Epithelial cell of prostate (primary cell): ENCODE data around the gene PCNX2.
A peak's percentile ranks its signal among the peaks of the same experiment; 100 is the strongest.

Experiments used
- DNase-seq: peaks from one replicate; pipeline ENCODE4 v3.0.0-alpha.2; 2011; ENCODE audit warnings: low read depth, low spot score
- H3K27ac ChIP-seq: fragments of 450-650 bp; 2 replicates; pipeline ENCODE4 v1.5.1; 2017; ENCODE audit warnings: mild to moderate bottlenecking

PCNX2 gene

GRCh38 chr1:232951180-232951579 is 344.3 kb downstream of the PCNX2 start:
- peak overlapping the region; percentile 78 for H3K27ac ChIP-seq
- DNase-seq = no peak

GRCh38 chr1:232950197-232951176 is 345.0 kb downstream of the PCNX2 start, which contains the start of gene NTPCR:
Gene NTPCR, plus strand, starts transcription at chr1:232950611. Its CDS starts 100 bp downstream, at chr1:232950711.
- peak; percentile 33 for DNase-seq
- peak within 1 kb of the TSS; percentile 78 for H3K27ac ChIP-seq

GRCh38 chr1:232949636-232950196 is 345.8 kb downstream of the PCNX2 start:
- H3K27ac ChIP-seq = peak overlapping the region; percentile 78
- DNase-seq = no peak

DNA sequence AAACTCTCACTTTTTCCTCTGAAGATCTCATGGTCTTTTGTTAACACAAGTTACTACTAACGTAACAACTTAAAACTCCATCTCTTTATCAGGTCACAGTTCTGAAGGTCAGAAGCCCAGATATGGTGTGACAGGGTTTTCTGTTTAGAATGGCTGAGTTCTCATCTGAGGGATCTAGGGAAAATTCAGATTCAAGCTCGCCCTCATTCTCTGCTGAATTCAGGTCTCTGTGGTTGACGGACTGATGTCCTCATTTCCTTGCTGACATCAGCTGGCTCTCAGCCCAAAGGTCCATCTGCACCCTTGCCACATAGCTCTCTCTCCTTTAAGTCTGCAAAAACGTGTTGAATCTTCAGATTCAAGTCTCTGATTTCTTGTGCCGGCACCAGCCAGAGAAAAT is 351.2 kb downstream of the PCNX2 start:
- no peak overlapping the region for H3K27ac ChIP-seq
- DNase-seq = no peak

- no peak overlapping the region for H3K27ac ChIP-seq
- no peak for DNase-seq
Measured at GRCh38 chr1:232943679-232944252, 351.8 kb downstream of the PCNX2 start.

DNA sequence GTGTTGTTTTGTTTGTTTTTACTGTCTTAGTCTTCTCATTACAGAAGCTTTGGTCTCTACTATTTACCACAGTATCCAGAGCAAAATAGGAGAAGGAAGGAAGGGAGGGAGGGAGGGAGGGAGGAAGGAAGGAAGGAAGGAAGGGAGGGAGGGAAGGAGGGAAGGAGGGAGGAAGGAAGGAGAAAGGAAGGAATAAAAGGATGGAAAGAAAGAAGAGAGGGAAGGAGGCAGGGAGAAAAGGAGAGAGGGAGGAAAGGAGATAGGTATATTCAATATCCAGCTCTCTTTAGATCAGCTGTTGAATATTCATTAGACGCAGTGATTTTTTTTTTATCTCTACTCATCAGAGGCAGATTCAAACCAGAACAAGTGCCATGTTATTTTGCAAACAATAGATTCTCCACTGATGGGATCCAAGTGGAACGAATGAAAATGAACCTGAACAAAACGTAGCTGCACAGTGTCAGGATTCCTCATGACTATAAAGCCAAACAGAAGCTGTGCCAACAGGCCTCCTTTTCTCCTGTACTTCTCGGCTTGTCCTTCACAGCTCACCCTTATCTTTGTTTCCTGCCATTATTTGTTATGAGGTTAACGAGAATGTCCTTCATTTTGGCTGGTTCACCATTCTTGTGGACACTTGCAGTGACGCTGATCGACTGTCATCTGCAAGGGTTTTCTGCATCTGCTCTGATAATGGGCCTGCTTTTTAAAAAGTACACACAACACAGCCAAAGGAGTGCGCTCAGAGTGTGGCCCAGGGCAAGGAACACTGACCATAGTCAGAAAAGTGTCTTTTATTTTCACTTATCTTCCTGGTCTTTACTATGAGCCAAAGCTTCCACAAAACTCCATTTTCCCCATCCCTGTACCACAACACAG is 352.9 kb downstream of the PCNX2 start:
- no peak overlapping the region for H3K27ac ChIP-seq
- no peak for DNase-seq

DNA sequence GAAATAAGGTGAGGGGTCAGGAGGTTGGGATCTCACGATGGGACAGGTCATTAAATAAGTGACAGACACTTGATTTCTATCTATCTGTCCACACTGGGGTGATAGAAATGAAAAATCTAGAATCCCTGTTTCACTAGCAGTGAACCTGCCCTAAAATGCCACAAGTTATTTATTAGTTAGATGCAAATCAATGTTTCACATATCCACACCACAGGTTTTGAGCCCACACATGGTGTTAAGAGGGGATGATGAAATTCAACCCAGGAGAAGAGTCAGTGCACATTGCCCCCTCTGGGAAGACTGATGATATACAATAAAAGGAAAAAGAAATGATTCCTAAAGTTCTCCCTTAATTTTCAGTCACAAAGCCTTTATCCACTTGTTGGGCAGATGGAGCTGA is 355.3 kb downstream of the PCNX2 start:
- no peak overlapping the region for H3K27ac ChIP-seq
- DNase-seq = no peak

DNA sequence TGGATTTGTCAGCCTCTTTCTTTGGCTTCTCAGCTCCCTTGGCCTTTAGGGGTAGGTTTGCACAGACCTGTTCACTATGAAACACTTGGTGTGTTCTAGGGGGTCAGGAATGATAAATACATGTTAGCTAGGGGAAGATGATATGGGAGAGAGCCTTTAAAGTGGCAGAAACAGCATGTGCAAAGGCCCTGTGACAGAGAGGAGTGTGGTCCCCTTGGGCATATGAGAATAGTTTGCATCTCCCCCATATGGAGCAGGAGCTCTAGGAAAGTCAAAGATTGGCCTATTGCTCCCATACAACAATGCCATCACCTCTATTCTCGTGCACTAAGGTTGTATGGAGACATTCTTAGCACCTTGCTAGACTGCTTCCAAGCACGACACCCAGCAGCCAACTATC is 355.8 kb downstream of the PCNX2 start:
- no peak for DNase-seq
- H3K27ac ChIP-seq = no peak overlapping the region

DNA sequence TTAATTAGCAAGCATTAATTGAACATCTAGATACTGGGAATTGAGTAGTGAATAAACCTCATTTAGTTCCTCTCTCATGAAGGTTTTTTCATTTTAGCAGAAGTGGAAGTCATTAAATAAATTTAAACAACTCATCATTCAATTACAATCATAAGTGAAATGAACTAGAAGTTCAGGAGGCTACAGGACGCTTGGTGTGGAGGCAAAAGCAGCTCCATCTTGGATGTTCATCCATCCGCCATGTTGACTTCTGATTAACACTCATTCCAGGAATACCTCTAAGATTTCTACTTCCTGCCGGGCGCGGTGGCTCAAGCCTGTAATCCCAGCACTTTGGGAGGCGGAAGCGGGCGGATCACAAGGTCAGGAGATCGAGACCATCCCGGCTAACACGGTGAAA is 356.6 kb downstream of the PCNX2 start:
- no peak for DNase-seq
- H3K27ac ChIP-seq = no peak overlapping the region

- DNase-seq = no peak
- H3K27ac ChIP-seq = no peak overlapping the region
Measured at GRCh38 chr1:232937741-232938375, 357.7 kb downstream of the PCNX2 start.

DNA sequence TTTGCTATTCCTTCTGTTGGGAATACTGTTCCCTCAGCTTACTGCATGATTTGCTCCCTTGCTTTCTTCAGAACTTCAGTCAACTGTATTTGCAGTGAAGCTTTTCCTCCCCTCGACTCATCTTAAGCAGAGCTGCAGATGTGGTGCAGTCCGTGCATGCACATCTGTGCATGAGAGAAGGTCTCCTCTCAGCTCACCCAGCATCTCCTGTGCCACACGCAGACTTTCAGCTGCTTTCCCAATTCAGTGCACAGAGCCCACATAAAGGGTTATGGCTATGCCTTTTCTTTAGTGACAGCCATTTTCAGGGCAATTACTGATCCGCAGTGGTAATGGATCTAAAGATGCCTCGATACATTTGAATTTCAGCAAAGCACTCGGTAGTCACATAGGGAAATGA is 358.6 kb downstream of the PCNX2 start:
- no peak for DNase-seq
- H3K27ac ChIP-seq = no peak overlapping the region
